K562 (cell line): Measurements from ENCODE around the gene IL1R1. TPM values are rescaled to one million over a fixed set of nuclear protein-coding genes. Genes with fewer than 3 reads are reported as not detected.

Source experiments
- ATAC-seq: fragments of 200-7000 bp; cut with Tn5 transposase; 3 replicates; pipeline ENCODE4 v1.9.1; 2020; ENCODE audit warnings: moderate library complexity
- BruUV-seq: library from RNA; stranded (reverse); fragments of 400-500 nt; replicated peaks from 2 replicates; lab custom pipeline; 2021; lab: Mats Ljungman, UMichigan
- CTCF ChIA-PET: fragments of 300-600 bp; formaldehyde crosslinking; extraction: SDS; loops from one replicate; lab custom pipeline; 2021; ENCODE audit warnings: low intra/inter-chr PET ratio; lab: Yijun Ruan, JAX
- POLR2A ChIA-PET: fragments of 300-600, 350-650 bp; sonication (Branson Sonifier 250); formaldehyde crosslinking; extraction: SDS; loops from one replicate; lab custom pipeline; 2021; ENCODE audit warnings: antibody characterized with exemption, inconsistent platforms; lab: Yijun Ruan, JAX
- DNase-seq, 4 experiments: peaks; one replicate each; pipeline versions ENCODE4 v3.0.0 to v3.0.0-alpha.2; 2011 to 2018; ENCODE audit warnings: low spot score in 3 of 4, mixed read lengths in 3 of 4; ENCODE audit errors: extremely low read depth in 1 of 4
- FAIRE-seq: peaks from 2 replicates; lab custom pipeline; 2011; peaks lifted over from hg19 to GRCh38; lab: Jason Lieb, UNC
- H2AFZ ChIP-seq: 2 replicates; pipeline ENCODE4 v1.6.0; 2011; ENCODE audit warnings: low read depth, low read length, control low read depth, inconsistent platforms
- H3K27ac ChIP-seq: fragments of 200-600 bp; 3 replicates; pipeline ENCODE4 v1.8.0; 2011; ENCODE audit warnings: low read depth, mild to moderate bottlenecking, control low read depth, inconsistent platforms, low read length, moderate library complexity, mixed read lengths; ENCODE audit errors: extremely low read depth
- H3K27me3 ChIP-seq, 2 experiments: fragments of 300-600 bp in 1 of 2; 2 replicates in 1 of 2; 3 replicates in 1 of 2; pipeline versions ENCODE4 v1.6.0 to v1.8.0; 2011; ENCODE audit warnings: inconsistent platforms in 2 of 2, low read length in 2 of 2, mild to moderate bottlenecking in 1 of 2, mixed read lengths in 1 of 2, moderate library complexity in 1 of 2; ENCODE audit not compliant: control insufficient read depth in 2 of 2, insufficient read depth in 2 of 2
- H3K36me3 ChIP-seq: fragments of 300-600 bp; 3 replicates; pipeline ENCODE4 v1.8.0; 2011; ENCODE audit warnings: mild to moderate bottlenecking, low read length, inconsistent platforms; ENCODE audit not compliant: control insufficient read depth, insufficient read depth
- H3K4me1 ChIP-seq, 2 experiments: fragments of 200-600 bp in 1 of 2; replicated peaks in 1 of 2; 2 replicates in 1 of 2; 3 replicates in 1 of 2; pipeline versions ENCODE4 v1.5.1 to v1.8.0; 2011; ENCODE audit warnings: inconsistent platforms in 2 of 2, low read length in 2 of 2, mild to moderate bottlenecking in 1 of 2, mixed read lengths in 1 of 2, moderate library complexity in 1 of 2; ENCODE audit not compliant: control insufficient read depth in 2 of 2, insufficient read depth in 2 of 2
- H3K4me2 ChIP-seq: 2 replicates; pipeline ENCODE4 v1.6.1; 2011; ENCODE audit warnings: low read length, control low read depth, inconsistent platforms, mixed read lengths; ENCODE audit not compliant: insufficient read depth
- H3K4me3 ChIP-seq: fragments of 200-600 bp; sonication (generic), shearing (Covaris generic); 2 replicates; pipeline ENCODE4 v1.5.1; 2016; ENCODE audit warnings: control low read depth, inconsistent platforms
- H3K79me2 ChIP-seq: fragments of 200-600 bp; 3 replicates; pipeline ENCODE4 v1.8.0; 2011; ENCODE audit warnings: low read length, inconsistent platforms; ENCODE audit not compliant: control insufficient read depth, insufficient read depth
- H3K9ac ChIP-seq, 2 experiments: 2 replicates each; pipeline versions ENCODE4 v1.6.0 to v1.6.1; 2011; ENCODE audit warnings: low read depth in 2 of 2, low read length in 2 of 2, control low read depth in 1 of 2, inconsistent platforms in 1 of 2, mild to moderate bottlenecking in 1 of 2, mixed read lengths in 1 of 2; ENCODE audit not compliant: insufficient read depth in 1 of 2
- H3K9me1 ChIP-seq: one replicate; pipeline ENCODE4 v1.6.0; 2011; ENCODE audit warnings: inconsistent platforms, mild to moderate bottlenecking, low read length, moderate library complexity; ENCODE audit not compliant: control insufficient read depth, insufficient read depth
- H3K9me3 ChIP-seq: replicated peaks from 2 replicates; pipeline ENCODE4 v1.5.1; 2011; ENCODE audit warnings: low read depth, low read length, inconsistent platforms; ENCODE audit not compliant: control insufficient read depth, insufficient read depth
- H4K20me1 ChIP-seq: replicated peaks from 2 replicates; pipeline ENCODE4 v1.6.1; 2011; ENCODE audit warnings: low read length, inconsistent platforms, mixed read lengths; ENCODE audit not compliant: control insufficient read depth, insufficient read depth
- L3MBTL2 ChIP-seq: fragments of 450-650 bp; IDR thresholded peaks from 2 replicates; pipeline ENCODE4 v1.6.1; 2016; ENCODE audit warnings: mild to moderate bottlenecking, moderate library complexity
- NR3C1 ChIP-seq: sonication (generic); formaldehyde crosslinking; IDR thresholded peaks from 2 replicates; pipeline ENCODE4 v1.8.1; 2022; ENCODE audit warnings: missing genetic modification reagents
- POLR2B ChIP-seq: fragments of 450-650 bp; IDR thresholded peaks from 2 replicates; pipeline ENCODE4 v1.6.1; 2018; ENCODE audit warnings: low read depth; ENCODE audit not compliant: partially characterized antibody
- RFX5 ChIP-seq: IDR thresholded peaks from 2 replicates; pipeline ENCODE4 v1.6.1; 2011; ENCODE audit warnings: low read depth, mild to moderate bottlenecking, improper control_type of control experiment, low read length
- TCF3 ChIP-seq: sonication (generic); formaldehyde crosslinking; IDR thresholded peaks from 2 replicates; pipeline ENCODE4 v1.4.0; 2020; ENCODE audit warnings: mild to moderate bottlenecking, missing genetic modification reagents
- TCF7L2 ChIP-seq: fragments of 150-350 bp; IDR thresholded peaks from 2 replicates; pipeline ENCODE4 v1.6.1; 2016; ENCODE audit warnings: low read depth, mild to moderate bottlenecking, low read length, moderate library complexity
- XRCC5 ChIP-seq: fragments of 200-400 bp; formaldehyde crosslinking; IDR thresholded peaks from 2 replicates; pipeline ENCODE4 v1.6.1; 2017; ENCODE audit warnings: low read depth, mild to moderate bottlenecking, low read length
- ZNF311 ChIP-seq: fragments of 250-450 bp; sonication (Bioruptor Pico); IDR thresholded peaks from 2 replicates; pipeline ENCODE4 v1.4.0; 2020; ENCODE audit warnings: mild to moderate bottlenecking, moderate library complexity
- ZNF347 ChIP-seq: fragments of 450-650 bp; formaldehyde crosslinking; IDR thresholded peaks from 2 replicates; pipeline ENCODE4 v1.4.0; 2020; ENCODE audit warnings: low read depth, mild to moderate bottlenecking, moderate library complexity
- WGBS: fragments of 100-300 bp; shearing (Covaris generic); methylation state at CpG from one replicate; pipeline ENCODE4 v1.1.6; 2016; ENCODE audit warnings: low coverage, mixed read lengths; ENCODE audit not compliant: insufficient coverage; ENCODE audit errors: missing lambda C conversion rate; 5-methylcytosine and 5-hydroxymethylcytosine counted together
- in situ Hi-C: fragments of 300-500 bp; cut with MboI; formaldehyde crosslinking; loops from 4 replicates; pipeline ENCODE4 v1.15.0; 2018; ENCODE audit warnings: inconsistent platforms, mixed read lengths
- intact Hi-C: fragments of 100-400 bp; cut with micrococcal nuclease; formaldehyde crosslinking; loops from 2 replicates; pipeline ENCODE4 v1.14.2; 2022
- polyA plus RNA-seq, 8 experiments: library from polyadenylated mRNA; depleted of rRNA in 4 of 8; stranded (reverse) in 5 of 8; unstranded in 3 of 8; fragments of >200 nt; fragmentation: Nextera tagmentation in 2 of 8; fragmentation: Illumina TruSeq in 1 of 8; extraction: Ambion mirVana in 2 of 8; extraction: Trizol in 1 of 8; gene quantifications; 2 replicates each; pipeline versions ENCODE4 v1.2.1 to v1.2.3, GENCODE V29; 2011 to 2014; ENCODE audit warnings: inconsistent platforms in 1 of 8, missing spikeins in 1 of 8
- total RNA-seq, 7 experiments: library from RNA; depleted of rRNA in 6 of 7; stranded (reverse); fragments of >200 nt in 6 of 7; fragmentation: Illumina TruSeq in 2 of 7; extraction: Trizol in 2 of 7; gene quantifications; 2 replicates each; pipeline versions ENCODE4 v1.2.1 to v1.2.3, GENCODE V29; 2011 to 2021; ENCODE audit warnings: low replicate concordance in 1 of 7
- TF ChIP-seq, protein P1 (sequence below), 2 experiments: fragments of 450-650 bp in 1 of 2; sonication (generic) in 1 of 2; formaldehyde crosslinking in 1 of 2; IDR thresholded peaks in 1 of 2; conservative IDR thresholded peaks in 1 of 2; 2 replicates each; pipeline versions ENCODE4 v1.6.1 to v1.8.1; 2016 to 2023; ENCODE audit warnings: mild to moderate bottlenecking in 2 of 2, moderate library complexity in 2 of 2, inconsistent platforms in 1 of 2, missing genetic modification reagents in 1 of 2
- TF ChIP-seq, protein P2 (sequence below): sonication (generic); formaldehyde crosslinking; IDR thresholded peaks from 2 replicates; pipeline ENCODE4 v1.4.0; 2020; ENCODE audit warnings: mild to moderate bottlenecking, missing genetic modification reagents

IL1R1 gene
- total and polyA plus RNA-seq, 9 of the 15 experiments (the other 6 are each of a cell fraction or from before 2014, with no cell fraction given) = 0.81 to 3.9 (median 1.6) TPM

DNA sequence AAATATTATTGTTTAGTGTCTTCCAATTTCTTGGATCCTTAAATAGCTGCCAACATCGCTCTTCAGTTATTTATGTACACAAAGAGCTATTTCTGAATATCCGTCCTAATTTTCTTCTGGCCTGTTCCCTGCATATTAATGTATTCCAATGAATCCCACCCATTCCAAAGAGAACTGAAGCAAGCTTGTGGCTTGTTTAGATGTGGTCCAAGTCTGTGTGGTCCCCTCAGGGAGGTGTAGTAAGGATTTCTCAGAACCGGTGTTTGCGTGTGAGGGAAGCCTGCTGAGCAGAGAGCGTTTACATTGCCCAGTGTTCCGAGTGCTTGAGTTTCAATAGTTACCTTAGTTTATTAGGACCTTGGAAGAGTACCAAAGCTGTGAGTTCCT is 25.1 kb upstream of the IL1R1 start:
- ChIA-PET CTCF (no interaction called here), POLR2A (interaction anchor here (1.5 kb wide), 1 partner anchor 10 kb away, joined by 6 read pairs; no protein-coding TSS in a partner anchor)
- ATAC-seq (no peak), FAIRE-seq (no peak), DNase-seq (no peak)
- in situ Hi-C loops = no loop called here
- intact Hi-C loops = no loop called here
- no peaks in the 10 kb centered on the region for H3K9me3 ChIP-seq
- no peaks in the 10 kb centered on the region for H3K27me3 ChIP-seq
- no peak overlapping the region for H3K4me2 ChIP-seq
- peaks cover 0 to 4% of the 10 kb centered on the region in 2 experiments; a peak in 3 of 5 replicates for H3K4me1 ChIP-seq
- H3K4me3 ChIP-seq = no peak overlapping the region
- H4K20me1 ChIP-seq = no peaks in the 10 kb centered on the region
- H3K79me2 ChIP-seq = no peaks in the 10 kb centered on the region
- H3K36me3 ChIP-seq = no peaks in the 10 kb centered on the region
- TF ChIP-seq, protein P1, sequence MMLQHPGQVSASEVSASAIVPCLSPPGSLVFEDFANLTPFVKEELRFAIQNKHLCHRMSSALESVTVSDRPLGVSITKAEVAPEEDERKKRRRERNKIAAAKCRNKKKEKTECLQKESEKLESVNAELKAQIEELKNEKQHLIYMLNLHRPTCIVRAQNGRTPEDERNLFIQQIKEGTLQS (IDR thresholded peaks at IDR 0.05) = no peak
- TF ChIP-seq, protein P1 (CRISPR knock-in tag; conservative IDR thresholded peaks at IDR 0.05) = no peak
- TF ChIP-seq ZNF311 (CRISPR knock-in tag) = no peak
- TF ChIP-seq NR3C1 = no peak
- TF ChIP-seq POLR2B = no peak
- no peak for TF ChIP-seq RFX5
- TF ChIP-seq, protein P2, sequence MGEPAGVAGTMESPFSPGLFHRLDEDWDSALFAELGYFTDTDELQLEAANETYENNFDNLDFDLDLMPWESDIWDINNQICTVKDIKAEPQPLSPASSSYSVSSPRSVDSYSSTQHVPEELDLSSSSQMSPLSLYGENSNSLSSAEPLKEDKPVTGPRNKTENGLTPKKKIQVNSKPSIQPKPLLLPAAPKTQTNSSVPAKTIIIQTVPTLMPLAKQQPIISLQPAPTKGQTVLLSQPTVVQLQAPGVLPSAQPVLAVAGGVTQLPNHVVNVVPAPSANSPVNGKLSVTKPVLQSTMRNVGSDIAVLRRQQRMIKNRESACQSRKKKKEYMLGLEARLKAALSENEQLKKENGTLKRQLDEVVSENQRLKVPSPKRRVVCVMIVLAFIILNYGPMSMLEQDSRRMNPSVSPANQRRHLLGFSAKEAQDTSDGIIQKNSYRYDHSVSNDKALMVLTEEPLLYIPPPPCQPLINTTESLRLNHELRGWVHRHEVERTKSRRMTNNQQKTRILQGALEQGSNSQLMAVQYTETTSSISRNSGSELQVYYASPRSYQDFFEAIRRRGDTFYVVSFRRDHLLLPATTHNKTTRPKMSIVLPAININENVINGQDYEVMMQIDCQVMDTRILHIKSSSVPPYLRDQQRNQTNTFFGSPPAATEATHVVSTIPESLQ (CRISPR knock-in tag) = no peak
- TF ChIP-seq L3MBTL2 = no peak
- TF ChIP-seq XRCC5 = no peak
- TF ChIP-seq TCF3 (CRISPR knock-in tag) = no peak
- TF ChIP-seq ZNF347 (CRISPR knock-in tag) = no peak
- TF ChIP-seq TCF7L2 = no peak
- 62% methylated on average over 6 of the region's 6 CpGs for whole genome bisulfite sequencing
- no peak overlapping the region for H3K27ac ChIP-seq
- H2AFZ ChIP-seq = no peak overlapping the region
- H3K9me1 ChIP-seq = no peaks in the 10 kb centered on the region
- no TSS peak for BruUV-seq
- H3K9ac ChIP-seq = no peak overlapping the region
